ENCODE measurements around the gene RXRB.

- TF ChIP-seq CTCF (IDR thresholded peaks at IDR 0.05) (no peak), POLR2AphosphoS5 (IDR thresholded peaks at IDR 0.05; ENCODE audit: insufficient read depth in 1 of 2, low read depth in 1 of 2) (no peak), POLR2A (IDR thresholded peaks at IDR 0.05) (no peak)
Measured at GRCh38 chr6:33183071-33183683, 17.3 kb downstream of the RXRB start.
